HPDE6-E6E7 (cell line): Measurements from ENCODE around the gene SUOX.
"Not testable (repeated sequence)": the region's sequence is repeated elsewhere in the genome, so short reads cannot be mapped to it uniquely, and the experiment has no call there.

Experiments used
- DNase-seq: peaks from one replicate; pipeline ENCODE4 v3.0.0; 2011; ENCODE audit warnings: missing footprints; ENCODE audit errors: extremely low spot score

Gene SUOX

DNA sequence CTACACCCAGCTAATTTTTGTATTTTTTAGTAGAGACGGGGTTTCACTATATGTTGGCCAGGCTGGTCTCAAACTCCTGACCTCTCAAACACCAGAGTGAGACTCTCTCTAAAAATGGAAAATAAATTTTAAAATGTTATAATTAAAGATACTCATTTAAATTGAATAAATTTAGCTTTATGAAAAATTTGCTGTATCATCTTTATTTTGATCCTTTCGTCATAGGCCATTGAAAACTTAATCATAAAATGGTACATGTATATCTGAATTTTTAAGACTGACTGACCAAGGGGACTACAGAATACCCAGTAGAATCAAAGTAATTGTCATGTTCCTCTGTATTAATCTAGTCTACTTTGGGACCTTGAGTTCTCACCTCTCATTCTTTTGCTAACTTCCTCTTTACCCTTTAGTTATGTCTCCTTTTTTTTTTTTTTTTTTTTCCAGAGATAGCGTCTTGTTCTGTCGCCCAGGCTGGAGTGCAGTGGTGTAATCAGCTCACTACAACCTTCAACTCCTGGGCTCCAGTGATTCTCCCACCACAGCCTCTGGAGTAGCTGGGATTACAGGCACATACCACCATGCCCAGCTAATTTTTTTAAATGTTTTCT lies 13.7 kb upstream of the SUOX start:
- DNase-seq: no peak

DNA sequence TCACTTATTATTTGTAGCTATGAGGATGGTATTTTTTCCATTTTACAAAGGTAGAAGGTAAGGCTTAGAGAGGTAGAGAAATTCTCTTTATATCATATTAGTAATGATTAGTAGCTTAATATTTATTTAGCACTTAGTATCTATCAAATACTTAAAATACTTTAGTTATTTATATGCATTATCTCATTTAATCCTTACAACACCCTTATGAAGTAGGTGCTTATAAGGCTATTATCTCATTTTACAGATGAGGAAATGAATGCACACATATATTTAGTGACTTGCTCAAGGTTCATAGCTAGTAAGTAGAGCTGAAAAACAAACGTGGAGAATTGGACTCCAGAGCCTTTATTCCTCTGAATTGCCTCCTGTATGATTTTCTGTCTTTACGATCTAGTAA lies 12.2 kb upstream of the SUOX start:
- no peak for DNase-seq

DNA sequence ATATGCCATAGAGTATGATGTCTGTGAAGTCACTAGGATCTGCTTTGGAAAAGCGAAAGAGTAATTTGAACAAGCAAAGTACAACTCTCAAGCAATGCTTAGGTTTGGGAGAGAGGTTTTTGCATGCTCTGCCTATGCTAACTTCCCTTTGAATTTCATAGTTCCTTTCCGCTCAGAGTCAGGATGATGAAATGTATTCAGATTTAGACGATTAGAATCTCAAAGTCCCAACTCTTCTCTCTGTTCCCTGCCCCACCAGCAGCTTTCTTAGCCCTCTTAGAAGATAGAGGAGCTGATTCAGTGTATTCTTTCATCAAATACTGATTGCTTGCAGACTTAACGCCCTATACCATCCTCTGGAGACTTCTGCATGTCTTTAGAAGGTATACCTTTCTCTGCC lies 11.7 kb upstream of the SUOX start:
- DNase-seq: no peak

DNA sequence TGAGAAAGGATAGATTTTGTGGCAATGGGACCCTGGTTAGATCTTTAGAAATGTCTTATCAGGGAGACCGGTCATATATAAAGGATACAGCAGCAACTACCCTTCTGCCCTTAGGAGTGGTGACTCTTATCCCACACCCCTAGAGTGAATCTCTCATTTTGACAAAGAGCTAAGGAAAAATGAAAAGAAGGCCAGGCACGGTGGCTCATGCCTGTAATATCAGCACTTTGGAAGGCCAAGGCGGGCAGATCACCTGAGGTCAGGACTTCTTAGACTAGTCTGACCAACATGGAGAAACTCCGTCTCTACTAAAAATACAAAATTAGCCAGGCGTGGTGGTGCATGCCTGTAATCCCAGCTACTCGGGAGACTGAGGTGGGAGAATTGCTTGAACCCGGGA lies 11.1 kb upstream of the SUOX start:
- not testable (repeated sequence) for DNase-seq

DNA sequence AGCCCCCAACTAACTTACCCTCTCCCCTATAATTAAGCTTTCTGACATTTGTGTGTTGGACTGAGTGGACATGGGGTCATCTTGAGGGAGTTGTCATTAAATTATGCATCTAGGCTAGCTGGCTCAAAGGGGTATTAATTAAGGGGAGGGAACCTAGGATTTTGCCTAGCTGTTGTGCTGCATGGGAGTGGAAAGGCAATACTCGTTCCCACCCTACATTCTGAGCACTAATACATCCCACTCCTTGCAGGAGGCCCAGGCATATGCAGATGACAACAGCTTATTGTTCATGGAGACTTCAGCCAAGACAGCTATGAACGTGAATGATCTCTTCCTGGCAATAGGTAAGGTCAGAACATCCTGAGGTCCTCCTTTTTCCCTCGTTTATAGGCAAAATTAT lies 6.0 kb upstream of the SUOX start:
- no peak for DNase-seq

DNA sequence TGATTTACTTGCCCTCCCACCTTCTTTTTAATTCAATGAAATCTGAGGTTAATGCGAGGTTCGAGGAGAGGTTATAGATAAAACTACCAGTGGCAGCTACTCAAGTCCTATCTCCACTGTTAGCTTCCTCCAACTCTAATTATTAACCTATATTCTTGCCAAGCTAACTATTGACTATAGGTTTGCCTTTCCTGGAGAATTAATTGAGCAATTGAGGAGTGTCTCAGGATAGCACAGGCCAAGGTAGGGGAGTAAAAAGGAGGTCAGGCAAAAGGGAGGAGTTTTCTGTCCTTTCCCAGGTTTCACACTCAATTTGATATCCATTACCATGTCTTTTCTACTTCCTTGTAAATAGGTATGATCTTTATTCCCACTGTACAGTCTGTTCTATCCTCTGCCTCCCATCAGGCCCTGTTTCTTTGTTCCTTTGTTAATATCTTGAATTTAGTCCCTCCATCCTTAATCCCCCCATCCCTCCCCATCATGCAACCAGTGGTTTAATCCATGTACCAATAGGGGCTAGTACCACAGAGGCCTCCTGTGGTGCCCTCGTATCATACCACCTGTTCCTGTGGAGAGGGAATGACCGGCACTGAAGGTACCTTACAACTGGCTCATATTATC lies 3.7 kb upstream of the SUOX start:
- no peak for DNase-seq

DNA sequence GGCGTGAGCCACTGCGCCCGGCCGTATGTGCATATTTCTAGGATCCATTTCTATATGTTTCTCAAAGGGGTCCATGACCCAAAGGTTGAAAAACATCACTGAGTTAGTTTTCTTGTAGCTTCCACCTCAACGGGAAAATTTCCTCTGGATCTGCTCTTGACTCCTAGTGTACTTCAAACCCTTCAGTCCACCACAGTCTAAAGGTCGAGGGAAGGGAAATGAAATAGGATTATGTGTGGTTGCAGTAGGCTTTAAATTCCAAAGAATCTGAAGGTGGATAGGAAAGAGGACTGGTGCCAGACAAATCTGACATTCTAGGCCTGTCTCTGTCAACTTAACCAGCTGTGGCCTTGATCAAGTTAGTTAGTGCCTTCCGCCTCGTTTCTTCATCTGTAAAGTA lies 1.7 kb upstream of the SUOX start:
- no peak for DNase-seq

DNA sequence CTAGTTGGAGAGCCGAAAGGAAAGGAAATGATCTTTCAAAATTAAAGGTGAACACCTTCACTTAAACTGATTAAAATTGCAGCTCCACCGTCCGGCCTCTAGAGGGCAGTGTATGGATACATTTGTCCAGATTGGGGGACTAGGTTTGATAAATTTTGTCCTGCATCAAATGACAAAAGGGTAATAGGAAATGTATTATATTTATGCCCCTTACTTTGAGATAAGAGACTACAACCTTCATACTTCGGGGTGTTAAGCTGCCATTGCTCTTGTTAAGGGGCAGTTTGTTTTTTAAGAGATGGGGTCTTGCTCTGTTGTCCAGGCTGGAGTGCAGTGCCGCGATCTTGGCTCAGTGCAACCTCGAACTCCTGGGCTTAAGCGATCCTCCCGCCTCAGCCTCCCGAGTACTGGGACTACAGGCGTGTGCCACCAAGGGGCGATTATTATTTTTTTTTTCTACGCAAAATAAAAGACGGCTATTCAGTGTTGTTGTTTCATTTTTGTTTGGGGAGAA lies 818 bp upstream of the SUOX start:
- DNase-seq: peak; percentile 29

DNA sequence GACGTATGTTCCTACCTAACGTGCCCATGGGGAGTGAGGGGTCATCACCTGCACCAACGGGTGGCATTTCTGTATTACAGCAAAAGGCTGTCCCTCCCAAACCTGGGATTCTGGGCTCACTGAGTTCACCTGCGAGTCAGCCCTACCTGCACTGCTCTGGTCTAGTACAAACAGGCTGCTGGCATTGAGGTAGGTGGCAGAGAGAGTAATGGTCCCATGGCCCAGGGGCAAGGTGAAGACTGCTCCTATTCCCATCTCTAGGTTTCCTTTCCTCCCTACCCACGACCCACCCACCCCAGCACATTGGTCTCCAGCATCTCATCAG lies 421 bp downstream of the SUOX start:
- peak; percentile 29 for DNase-seq

DNA sequence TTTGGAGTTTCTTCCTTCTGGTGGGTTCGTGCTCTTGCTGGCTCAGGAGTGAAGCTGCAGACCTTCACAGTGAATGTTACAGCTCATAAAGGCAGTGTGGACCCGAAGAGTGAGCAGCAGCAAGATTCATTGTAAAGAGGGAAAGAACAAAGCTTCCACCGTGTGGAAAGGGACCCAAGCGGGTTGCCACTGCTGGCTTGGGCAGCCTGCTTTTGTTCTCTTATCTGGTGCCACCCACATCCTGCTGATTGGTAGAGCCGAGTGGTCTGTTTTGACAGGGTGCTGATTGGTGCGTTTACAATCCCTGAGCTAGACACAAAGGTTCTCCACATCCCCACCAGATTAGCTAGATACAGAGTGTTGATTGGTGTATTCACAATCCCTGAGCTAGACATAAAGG lies 2.4 kb downstream of the SUOX start:
- not testable (repeated sequence) for DNase-seq

DNA sequence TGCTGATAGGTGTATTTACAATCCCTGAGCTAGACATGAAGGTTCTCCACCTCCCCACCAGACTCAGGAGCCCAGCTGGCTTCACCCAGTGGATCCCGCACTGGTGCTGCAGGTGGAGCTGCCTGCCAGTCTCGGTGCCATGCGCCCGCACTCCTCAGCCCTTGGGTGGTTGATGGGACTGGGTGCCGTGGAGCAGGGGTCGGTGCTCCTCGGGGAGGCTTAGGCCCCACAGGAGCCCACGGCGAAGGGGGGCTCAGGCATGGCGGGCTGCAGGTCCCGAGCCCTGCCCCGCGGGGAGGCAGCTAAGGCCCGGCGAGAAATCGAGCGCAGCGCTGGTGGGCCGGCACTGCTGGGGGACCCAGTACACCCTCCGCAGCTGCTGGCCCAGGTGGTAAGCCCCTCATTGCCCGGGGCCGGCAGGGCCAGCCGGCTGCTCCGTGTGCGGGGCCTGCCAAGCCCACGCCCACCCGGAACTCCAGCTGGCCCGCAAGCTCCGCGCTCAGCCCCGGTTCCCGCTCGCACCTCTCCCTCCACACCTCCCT lies 3.0 kb downstream of the SUOX start:
- DNase-seq: not testable (repeated sequence)

DNA sequence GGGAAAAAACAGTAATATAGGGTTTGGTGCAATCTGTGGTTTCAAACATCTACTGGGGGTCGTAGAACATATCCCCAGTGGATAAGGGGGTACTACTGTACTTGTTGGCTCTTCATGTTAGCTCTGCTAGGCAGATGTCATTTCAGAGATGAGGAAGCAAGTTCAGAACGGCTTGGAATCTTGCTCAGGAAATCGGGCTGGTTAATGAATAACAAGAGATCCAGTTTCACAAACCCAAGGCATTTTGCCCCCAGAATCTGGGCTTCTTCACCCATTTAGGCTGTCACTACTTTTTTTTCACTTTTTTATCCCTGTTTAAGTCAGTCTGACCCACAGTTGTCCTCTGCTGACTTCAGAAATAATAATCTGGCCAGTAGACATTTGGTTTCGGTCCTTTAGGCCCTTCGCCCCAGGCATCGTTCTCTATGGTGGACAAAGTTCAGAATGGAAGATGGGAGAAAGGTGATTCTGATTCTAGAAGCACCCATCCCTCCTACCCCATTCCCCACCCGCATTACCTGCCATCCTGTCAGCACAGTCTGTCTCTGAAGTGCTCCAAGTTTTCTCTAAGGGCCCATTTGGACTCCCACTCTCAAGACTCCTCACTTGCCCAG lies 4.5 kb downstream of the SUOX start:
- no peak for DNase-seq

DNA sequence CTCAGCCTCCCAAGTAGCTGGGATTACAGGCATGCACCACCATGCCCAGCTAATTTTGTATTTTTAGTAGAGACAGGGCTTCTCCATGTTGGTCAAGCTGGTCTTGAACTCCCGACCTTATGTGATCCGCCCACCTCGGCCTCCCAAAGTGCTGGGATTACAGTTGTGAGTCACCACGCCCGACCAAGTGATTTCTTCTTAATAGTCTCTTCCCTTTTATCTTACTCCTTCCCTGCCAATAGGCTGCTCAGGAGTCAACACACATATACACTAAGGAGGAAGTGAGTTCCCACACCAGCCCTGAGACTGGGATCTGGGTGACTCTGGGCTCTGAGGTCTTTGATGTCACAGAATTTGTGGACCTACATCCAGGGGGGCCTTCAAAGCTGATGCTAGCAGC lies 6.3 kb downstream of the SUOX start:
- not testable (repeated sequence) for DNase-seq

DNA sequence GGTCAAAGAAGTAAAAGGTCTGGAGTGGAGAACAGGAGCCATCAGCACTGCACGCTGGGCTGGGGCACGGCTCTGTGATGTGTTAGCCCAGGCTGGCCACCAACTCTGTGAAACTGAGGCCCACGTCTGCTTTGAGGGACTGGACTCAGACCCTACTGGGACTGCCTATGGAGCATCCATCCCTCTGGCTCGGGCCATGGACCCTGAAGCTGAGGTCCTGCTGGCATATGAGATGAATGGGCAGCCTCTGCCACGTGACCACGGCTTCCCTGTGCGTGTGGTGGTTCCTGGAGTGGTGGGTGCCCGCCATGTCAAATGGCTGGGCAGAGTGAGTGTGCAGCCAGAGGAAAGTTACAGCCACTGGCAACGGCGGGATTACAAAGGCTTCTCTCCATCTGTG lies 7.1 kb downstream of the SUOX start:
- DNase-seq: no peak

DNA sequence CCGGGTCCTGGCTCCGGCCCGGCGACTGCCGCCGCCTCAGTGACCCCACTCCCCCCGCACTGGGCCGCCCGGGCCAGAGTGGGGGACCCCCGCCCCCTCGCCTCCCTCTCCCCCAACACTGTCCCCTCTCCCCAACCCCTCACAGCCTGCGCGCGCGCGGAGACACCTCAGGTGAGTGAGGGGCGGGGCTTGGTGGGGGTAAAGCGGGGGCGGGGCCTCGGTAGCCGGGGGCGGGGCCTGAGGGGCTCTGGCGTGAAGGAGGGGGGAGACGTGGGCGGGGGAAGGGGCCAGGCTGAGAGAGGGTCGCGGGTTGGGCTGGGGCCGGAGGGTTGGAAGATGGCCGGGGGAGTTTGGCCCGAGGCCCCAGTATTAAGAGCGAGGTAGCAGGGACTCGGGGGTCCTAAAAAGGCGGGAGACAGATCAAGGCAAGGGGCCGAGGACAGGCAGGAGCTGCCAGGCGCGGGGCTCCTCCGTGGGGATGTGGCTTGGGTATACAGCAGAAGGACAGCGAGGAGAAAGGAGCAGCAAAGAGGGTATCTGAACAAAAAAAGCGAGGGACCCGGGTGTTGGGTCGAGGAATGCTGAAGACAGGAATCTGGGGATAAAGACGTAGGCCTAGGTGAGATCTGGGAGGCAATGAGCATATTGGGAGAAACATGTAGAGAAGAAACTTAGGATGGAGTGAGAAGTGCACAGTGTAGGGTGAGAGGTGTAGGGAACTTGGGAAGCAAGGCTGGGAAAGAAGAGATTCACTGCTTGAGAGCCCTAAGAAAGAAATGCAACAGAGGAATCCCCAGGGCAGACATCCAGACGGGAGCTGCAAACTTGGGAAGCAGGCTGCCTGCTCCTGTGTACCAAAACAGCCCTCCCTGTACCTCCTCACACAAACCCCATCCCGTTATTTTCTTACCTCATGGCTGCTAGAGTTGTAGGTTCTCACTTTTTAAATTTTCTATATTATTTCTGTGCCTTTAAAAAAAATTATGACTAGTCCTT lies 10.8 kb downstream of the SUOX start:
- DNase-seq: peak; percentile 52

DNA sequence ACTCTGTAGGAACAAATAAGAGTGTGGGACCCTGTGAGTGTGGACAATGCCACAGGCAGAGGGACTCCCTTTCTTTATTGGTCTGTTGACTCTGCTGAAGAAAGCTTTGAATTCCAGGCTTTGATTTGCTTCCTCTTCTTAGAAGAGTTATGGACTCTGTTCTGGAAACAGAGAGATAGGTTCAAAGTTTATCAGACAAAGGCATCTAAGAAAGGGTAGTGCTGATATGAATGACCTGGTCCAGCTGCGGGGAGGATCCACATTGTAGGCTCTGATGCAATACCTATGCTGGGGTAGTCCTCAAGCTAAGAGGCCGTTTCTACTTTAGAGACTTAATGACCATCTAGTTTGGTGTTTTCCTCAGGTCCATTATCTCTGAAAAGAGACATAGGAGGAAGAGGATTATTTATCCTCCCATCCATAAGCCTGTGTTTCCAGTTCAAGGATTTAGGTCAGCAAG lies 13.1 kb downstream of the SUOX start:
- no peak for DNase-seq

DNA sequence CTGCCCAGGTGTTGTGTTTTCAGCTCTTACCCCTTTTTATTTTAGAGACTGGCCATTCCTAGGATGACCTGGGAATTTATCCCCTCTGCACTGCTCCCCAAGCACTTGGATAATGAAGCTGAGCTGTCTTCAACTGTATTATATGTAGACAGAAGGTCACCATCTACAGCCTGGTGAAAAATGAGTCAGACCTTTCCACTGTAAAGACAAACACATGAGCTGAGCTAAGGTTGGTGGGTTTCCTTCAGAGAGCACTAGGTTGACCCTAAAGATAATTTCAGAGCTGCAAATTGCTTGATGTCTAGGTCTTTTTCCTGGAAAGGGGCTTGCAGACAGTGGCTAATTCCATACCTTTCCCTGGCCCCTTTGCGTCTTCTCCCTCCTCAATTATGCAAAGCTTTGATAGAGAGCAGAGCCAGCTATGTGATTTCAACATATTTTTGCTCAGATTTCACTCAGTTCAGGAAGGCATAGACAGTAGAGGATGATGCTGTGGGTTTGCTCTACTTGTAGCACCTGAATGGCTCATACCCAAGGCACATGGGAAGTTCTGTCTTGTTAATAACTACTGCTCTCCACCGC lies 14.5 kb downstream of the SUOX start:
- no peak for DNase-seq

DNA sequence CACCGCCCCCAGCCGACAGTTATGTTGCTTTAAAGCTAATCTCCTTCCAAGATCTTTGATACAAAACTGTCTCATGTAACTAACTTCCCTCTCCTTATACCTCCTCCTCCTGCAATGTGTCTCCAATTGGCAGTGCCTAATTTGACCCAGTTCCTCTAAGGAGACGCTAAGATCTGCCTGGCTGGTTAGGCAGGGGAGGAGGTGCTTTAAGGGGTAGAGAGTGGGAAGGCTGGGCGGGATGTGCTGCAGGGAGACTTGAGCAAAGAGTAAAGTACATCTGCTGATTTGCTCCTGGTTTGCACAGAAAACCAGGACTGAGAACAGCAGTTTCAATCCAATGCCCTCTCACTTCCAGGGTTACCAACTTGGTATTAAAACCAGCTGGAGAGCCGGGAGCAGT lies 16.4 kb downstream of the SUOX start:
- no peak for DNase-seq

DNA sequence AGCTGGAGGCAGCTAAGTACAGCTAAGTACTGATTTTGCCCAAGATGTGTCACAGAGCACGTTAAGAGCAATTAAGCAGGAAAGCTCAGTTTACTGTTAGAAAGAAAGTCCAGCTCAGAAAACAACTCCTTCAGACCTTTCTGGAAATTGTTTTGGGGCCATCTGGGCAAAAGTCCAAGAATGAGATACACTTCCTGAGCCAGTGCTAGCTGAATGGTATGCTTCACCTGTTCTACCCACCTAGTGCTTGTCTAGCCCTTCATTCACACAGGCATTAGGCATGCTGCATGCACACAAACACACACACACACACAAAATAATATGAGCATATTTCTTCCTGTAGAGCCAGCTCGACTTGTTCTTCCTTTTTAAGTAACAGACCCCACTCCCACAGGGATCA lies 17.1 kb downstream of the SUOX start:
- DNase-seq: no peak

DNA sequence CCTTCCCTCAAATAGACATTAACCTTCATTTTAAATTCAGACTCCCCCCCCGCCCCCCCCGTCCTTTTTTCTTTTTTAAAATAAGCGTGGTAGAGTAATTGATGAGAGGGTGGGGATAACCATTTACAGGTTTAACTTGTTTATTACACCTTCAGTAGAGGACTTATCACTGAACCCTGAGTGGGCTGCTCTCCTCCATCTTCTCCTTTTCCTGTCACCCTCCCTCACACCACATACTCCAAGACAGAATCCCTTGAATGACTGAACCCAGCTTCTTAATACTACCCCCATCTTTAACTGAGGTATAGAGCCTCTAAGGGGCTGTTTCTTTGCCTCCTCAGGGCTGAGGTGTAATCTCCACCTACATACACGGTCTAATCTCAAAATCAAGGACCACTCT lies 20.1 kb downstream of the SUOX start:
- DNase-seq: no peak

DNA sequence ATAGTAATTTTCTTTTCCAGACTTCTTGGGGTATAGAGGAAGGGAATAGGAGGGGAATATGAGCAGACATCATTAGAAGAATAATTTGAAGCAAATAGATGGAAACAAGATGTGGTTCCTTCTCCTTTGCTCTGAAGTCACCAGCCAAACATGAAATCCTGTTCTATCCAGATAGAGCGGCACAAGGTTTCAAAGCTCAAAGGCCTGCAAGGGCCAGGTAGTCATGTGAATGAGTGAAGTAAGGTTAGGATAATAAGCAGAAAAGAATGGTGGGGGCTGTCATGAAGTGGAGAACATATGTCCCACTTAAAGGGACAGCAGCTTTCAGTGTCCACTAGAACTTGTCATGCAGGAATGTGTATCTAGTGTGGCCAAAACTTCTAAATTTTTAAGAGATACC lies 21.3 kb downstream of the SUOX start:
- DNase-seq: no peak
